A172 (cell line): Measurements from ENCODE around the gene OLFM3. TPM values are rescaled to one million over a fixed set of nuclear protein-coding genes. Genes with fewer than 3 reads are reported as not detected.

Experiments used
- DNase-seq: peaks from one replicate; pipeline ENCODE4 v3.0.0-alpha.2; 2015; ENCODE audit warnings: low spot score
- total RNA-seq: library from RNA; depleted of rRNA; stranded (reverse); fragments of >200 nt; shearing (Covaris generic); gene quantifications from 2 replicates; pipeline ENCODE4 v1.2.3, GENCODE V29; 2014

The OLFM3 gene
- total RNA-seq, 1 experiment from 2014 or later = not detected

GRCh38 chr1:101945884-101946283, 50.8 kb downstream of the OLFM3 start:
- no peak for DNase-seq

DNA sequence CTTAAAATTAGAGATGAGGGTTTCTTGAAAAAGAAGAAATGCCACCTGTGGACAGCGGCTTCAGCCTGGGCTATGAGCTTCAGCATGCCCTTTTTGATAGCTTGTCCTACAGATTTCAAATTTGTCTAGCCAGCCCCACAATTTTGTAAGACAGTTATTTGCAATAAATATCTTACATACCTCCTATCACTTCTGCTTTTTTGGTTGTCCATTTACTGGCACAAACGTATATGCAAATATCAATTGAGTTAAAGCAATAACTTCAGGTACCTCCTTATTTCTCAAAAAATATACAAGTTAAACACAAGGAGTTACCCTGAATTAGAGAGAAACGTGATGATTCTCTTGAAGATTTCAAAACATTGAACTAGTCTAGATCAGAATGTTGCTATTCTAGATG, 53.5 kb downstream of the OLFM3 start:
- no peak for DNase-seq

GRCh38 chr1:101942516-101943193, 54.1 kb downstream of the OLFM3 start:
- no peak for DNase-seq

GRCh38 chr1:101938681-101939080, 58.0 kb downstream of the OLFM3 start:
- DNase-seq = no peak

GRCh38 chr1:101929343-101929742, 67.4 kb downstream of the OLFM3 start:
- DNase-seq = no peak

GRCh38 chr1:101928829-101929228, 67.9 kb downstream of the OLFM3 start:
- no peak for DNase-seq

GRCh38 chr1:101924700-101925099, 72.0 kb downstream of the OLFM3 start:
- no peak for DNase-seq

DNA sequence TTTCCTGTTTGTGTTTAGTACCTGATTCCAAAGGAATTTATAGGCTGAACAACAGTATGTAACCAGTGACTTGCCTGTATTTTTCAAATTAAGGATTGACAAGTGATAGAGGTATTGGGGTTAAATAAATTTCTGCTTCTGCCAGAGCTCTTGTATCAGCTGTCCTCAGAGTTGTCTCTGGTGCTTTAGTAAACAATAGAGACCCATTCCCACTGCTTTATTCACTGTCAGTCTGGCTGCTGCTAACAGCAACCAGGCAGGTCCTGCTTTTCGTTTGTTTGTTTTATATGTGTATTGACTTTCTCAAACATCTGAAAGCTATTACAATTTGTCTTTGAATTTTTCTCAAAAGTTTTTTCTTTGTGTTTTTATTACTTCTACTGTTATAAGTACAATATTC, 76.1 kb downstream of the OLFM3 start:
- no peak for DNase-seq

DNA sequence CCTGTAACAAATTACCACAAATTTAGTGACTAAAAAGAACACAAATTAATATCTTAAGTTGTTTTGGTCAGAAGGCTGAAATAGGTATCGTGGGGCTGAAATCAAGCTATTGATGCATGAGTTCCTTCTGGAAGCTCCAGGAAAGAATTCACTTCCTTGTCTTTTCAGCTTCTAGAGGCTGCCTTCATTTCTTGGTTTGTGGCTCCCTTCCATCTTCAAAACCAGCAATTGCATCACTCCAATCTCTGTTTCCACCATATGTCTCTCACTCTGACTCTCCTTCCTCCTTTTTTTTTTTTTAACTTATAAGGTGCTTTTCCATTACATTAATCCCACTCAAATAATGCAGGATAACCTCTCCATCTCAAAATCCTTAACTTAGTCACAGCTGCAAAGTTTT, 78.4 kb downstream of the OLFM3 start:
- DNase-seq = no peak

- DNase-seq = no peak
These were observed 81.1 kb downstream of the OLFM3 start for GRCh38 chr1:101915597-101915996.

GRCh38 chr1:101914473-101915242, 82.1 kb downstream of the OLFM3 start:
- no peak for DNase-seq

DNA sequence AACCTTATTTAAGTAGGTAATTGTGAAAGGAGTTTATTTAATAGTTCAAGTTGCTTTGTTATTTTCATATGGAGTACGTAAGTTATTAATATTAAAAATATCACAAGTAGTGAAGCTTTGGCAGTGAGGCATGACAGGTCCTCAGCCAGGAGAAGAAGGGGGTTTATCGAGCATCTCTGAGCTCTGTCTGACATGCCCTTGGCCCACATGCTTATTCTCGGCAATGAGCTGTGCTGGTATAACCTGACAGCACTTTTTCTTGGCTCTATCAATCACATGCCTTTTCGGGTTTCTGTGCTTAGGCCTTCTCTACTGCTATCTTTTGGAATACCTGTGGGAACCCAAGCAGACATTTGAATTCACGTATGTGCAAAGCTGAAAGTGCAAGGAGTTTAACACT, 84.8 kb downstream of the OLFM3 start:
- DNase-seq = no peak

DNA sequence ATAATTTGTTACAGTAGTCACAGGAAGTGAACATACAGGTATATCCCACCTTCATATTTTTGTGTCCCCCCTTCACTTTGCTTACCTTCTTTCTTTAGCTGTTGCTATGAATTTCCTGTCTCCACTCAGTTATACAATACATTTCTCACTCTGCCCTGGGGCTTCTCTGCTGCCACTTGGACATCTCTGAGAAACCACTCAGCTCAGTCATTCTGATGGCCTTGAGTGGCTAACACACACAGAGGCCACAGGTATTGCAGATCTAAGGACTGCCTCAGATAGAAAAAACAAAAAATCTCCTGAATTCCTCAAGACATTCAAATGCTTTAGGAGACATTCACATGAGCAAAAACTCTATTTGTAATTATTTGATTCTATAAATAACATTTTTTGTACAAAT, 87.7 kb downstream of the OLFM3 start:
- DNase-seq = no peak

DNA sequence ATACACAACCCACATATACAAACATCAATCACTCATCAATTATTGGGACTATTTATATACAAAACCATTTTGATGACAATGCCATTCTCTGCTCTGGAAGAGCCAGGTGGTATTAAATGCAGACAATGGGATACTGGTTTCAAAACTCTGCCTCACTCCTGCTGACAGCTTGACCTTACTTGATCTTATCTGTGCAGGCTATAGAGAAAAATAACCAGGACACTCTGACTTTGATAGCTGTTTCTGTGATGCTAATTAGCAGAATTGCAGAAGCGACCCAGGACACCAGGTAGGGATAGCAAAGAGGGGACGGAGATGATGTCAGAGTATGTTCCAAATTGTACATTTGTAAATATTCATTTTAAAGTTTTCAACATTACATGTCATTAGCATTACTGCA, 89.5 kb downstream of the OLFM3 start:
- DNase-seq = no peak

- DNase-seq = no peak
These were observed 91.4 kb downstream of the OLFM3 start for GRCh38 chr1:101905283-101905835.

GRCh38 chr1:101902199-101902598, 94.5 kb downstream of the OLFM3 start:
- DNase-seq = no peak

DNA sequence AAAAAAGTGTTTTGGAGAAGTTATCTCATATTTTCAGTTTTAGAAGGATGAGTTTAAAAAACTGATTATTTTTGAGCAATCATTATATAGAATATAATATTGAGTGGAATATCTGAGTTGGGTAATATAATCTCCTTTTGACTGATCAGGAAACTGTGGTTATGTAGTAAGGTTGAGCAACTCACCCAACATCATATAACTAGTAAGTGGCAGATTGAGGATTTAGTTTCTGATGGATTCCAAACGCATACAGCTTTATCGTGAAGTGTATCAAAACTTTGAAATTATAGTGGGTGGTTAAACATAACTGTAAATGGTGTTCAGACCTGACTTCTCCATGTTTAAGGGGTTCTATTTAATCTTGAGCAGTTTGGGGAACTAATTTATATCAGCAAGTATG, 98.6 kb downstream of the OLFM3 start:
- no peak for DNase-seq

GRCh38 chr1:101884621-101885020, 112.1 kb downstream of the OLFM3 start:
- no peak for DNase-seq

DNA sequence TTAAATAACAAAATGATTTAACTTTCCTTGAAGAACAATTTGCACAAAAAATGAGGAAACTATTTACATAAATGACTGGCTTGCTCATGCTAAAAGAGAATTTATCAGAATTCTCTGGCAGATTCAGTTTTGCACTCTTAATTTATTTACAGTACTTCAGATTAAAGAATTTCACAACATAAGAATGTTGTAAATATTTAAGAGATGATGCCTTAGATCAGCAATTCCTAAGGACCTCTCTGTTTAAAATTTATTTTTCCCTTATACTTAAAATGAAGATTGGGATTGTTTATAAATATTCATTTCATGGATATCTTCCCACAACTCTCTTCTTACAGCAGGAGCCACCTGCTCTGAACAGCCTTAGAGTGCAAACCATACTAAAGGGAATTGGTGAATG, 120.8 kb downstream of the OLFM3 start:
- no peak for DNase-seq

DNA sequence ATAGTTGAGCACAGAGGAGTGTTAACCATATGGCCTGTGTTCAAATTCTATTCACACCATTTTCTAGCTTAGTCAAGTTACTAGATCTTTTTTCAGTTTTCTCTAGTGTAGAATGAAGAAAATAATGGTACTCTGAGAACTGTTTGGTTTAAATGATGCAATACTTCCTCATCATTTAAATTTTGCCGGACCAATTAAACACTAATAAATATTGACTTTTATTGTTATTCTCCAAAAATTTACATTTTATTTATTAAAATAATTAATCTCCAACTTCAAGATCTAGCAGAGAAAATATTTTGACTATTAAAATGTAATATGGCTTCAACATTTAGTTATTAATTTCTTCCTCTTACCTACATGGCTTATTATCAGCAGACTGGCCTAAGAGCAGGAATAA, 123.1 kb downstream of the OLFM3 start:
- DNase-seq = no peak

DNA sequence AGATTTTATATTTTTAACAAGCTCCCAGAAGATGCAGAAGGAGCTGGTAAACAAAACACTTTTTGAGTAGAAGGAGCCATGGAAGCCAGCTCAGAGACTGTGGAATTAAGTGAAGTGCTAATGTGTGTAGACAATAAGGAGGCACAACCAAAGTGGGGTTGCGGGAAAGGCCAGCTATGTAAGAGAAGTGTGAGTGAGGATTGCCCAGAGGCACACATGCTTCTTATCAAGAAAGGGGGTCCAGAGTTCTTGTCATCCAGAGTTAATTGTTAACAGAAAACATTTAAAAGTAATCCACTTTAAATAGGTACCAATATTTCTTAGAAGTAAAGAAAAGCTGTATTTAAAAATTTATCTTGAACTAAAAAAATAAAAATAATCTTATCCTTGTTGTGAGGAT, 136.8 kb downstream of the OLFM3 start:
- no peak for DNase-seq

- no peak for DNase-seq
These were observed 142.5 kb downstream of the OLFM3 start for GRCh38 chr1:101854271-101854670.

- DNase-seq = no peak
These were observed 143.8 kb downstream of the OLFM3 start for GRCh38 chr1:101852936-101853335.
